NB4 (cell line): ENCODE measurements around the gene CBX5.

Experiments used
- CTCF ChIP-seq: IDR thresholded peaks from one replicate; pipeline ENCODE4 v1.5.1; 2012; ENCODE audit warnings: low read depth, low read length
- MAX ChIP-seq: IDR thresholded peaks from 2 replicates; pipeline ENCODE4 v1.6.1; 2011; ENCODE audit warnings: low read depth, low read length
- MYC ChIP-seq: IDR thresholded peaks from 2 replicates; pipeline ENCODE4 v1.6.1; 2011; ENCODE audit warnings: low read depth, low read length
- POLR2A ChIP-seq: IDR thresholded peaks from 2 replicates; pipeline ENCODE4 v1.6.1; 2011; ENCODE audit warnings: mild to moderate bottlenecking; ENCODE audit not compliant: insufficient read length; ENCODE audit errors: extremely low read depth

DNA sequence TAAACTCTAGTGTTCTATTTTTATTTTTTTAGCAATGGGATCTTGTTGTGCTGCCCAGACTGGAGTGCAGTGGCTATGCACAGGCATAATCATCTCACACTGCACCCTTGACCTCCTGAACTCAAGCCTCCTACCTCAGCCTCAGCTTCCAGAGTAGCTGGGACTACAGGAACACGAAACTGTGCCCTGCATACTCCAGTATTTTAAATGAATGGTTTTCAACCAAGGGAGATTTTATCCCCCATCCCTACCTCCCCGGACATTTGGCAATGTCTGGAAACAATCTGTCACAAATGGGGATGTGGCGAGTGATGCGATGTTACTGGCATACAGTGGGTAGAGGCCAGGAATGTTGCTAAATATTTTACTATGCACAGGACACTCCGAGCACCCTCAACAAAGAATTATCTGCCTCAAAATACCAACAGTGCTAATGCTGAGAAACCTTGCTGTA lies 2.1 kb downstream of the CBX5 start:
- TF ChIP-seq POLR2A (no peak), CTCF (no peak), MAX (no peak), MYC (no peak)
